ENCODE data around the gene NPEPL1.

Gene NPEPL1

GRCh38 chr20:58719258-58719657 lies 26.7 kb downstream of the NPEPL1 start:
- TF ChIP-seq CREB1 (IDR thresholded peaks at IDR 0.05; ENCODE audit: low read depth) = no peak
- no peak for TF ChIP-seq RAD21 (IDR thresholded peaks at IDR 0.05; ENCODE audit: low read depth)
- TF ChIP-seq YY1 (IDR thresholded peaks at IDR 0.05; ENCODE audit: low read depth) = no peak
- TF ChIP-seq FOXM1 (IDR thresholded peaks at IDR 0.05; ENCODE audit: borderline replicate concordance, low read depth) = no peak
- TF ChIP-seq TCF12 (IDR thresholded peaks at IDR 0.05; ENCODE audit: low read depth) = no peak
- no peak for TF ChIP-seq ZBTB7A (IDR thresholded peaks at IDR 0.05; ENCODE audit: low read depth)
- TF ChIP-seq MAX (IDR thresholded peaks at IDR 0.05) = no peak
- no peak for TF ChIP-seq CEBPB (IDR thresholded peaks at IDR 0.05)
- no peak for TF ChIP-seq EP300 (IDR thresholded peaks at IDR 0.05; ENCODE audit: borderline replicate concordance)
- TF ChIP-seq, protein P1, sequence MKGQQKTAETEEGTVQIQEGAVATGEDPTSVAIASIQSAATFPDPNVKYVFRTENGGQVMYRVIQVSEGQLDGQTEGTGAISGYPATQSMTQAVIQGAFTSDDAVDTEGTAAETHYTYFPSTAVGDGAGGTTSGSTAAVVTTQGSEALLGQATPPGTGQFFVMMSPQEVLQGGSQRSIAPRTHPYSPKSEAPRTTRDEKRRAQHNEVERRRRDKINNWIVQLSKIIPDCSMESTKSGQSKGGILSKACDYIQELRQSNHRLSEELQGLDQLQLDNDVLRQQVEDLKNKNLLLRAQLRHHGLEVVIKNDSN (IDR thresholded peaks at IDR 0.05) = no peak
- no peak for TF ChIP-seq REST (IDR thresholded peaks at IDR 0.05; ENCODE audit: low read depth)
- no peak for TF ChIP-seq TAF1 (IDR thresholded peaks at IDR 0.05; ENCODE audit: low read depth)
- TF ChIP-seq EGR1 (IDR thresholded peaks at IDR 0.05) = no peak
- TF ChIP-seq TEAD4 (IDR thresholded peaks at IDR 0.05) = no peak
- TF ChIP-seq NFIC (IDR thresholded peaks at IDR 0.05) = no peak

DNA sequence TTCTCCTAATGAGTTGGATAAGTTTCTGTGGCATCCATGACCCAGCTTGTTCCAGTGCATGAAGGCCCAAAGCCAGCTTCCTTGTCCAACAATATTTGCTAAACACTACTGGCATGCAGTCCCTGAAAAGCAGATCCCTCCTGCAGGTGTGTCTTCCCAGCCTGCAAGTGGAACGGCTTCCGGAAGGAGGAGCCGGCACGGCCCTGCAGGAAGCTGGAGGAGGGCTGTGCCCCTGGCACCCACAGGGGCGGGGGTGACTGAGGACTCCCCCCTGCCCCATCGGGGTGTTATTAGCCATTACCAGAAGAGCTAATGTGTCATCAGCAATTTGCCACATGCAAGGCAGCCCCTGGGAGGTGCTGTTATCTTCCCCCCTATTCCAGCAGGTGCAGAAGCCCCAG lies 27.4 kb downstream of the NPEPL1 start:
- TF ChIP-seq, protein P1 (IDR thresholded peaks at IDR 0.05) = no peak
- TF ChIP-seq MAX (IDR thresholded peaks at IDR 0.05) = no peak
- TF ChIP-seq TAF1 (IDR thresholded peaks at IDR 0.05; ENCODE audit: low read depth) = no peak
- TF ChIP-seq TEAD4 (IDR thresholded peaks at IDR 0.05) = no peak
- TF ChIP-seq EGR1 (IDR thresholded peaks at IDR 0.05) = no peak
- no peak for TF ChIP-seq YY1 (IDR thresholded peaks at IDR 0.05; ENCODE audit: low read depth)
- no peak for TF ChIP-seq EP300 (IDR thresholded peaks at IDR 0.05; ENCODE audit: borderline replicate concordance)
- TF ChIP-seq NFIC (IDR thresholded peaks at IDR 0.05) = no peak
- TF ChIP-seq FOXM1 (IDR thresholded peaks at IDR 0.05; ENCODE audit: borderline replicate concordance, low read depth) = no peak
- TF ChIP-seq RAD21 (IDR thresholded peaks at IDR 0.05; ENCODE audit: low read depth) = no peak
- TF ChIP-seq CREB1 (IDR thresholded peaks at IDR 0.05; ENCODE audit: low read depth) = no peak
- no peak for TF ChIP-seq ZBTB7A (IDR thresholded peaks at IDR 0.05; ENCODE audit: low read depth)
- no peak for TF ChIP-seq REST (IDR thresholded peaks at IDR 0.05; ENCODE audit: low read depth)

GRCh38 chr20:58720890-58721289 lies 28.3 kb downstream of the NPEPL1 start:
- TF ChIP-seq TCF12 (IDR thresholded peaks at IDR 0.05; ENCODE audit: low read depth) = no peak
- no peak for TF ChIP-seq FOXM1 (IDR thresholded peaks at IDR 0.05; ENCODE audit: borderline replicate concordance, low read depth)

DNA sequence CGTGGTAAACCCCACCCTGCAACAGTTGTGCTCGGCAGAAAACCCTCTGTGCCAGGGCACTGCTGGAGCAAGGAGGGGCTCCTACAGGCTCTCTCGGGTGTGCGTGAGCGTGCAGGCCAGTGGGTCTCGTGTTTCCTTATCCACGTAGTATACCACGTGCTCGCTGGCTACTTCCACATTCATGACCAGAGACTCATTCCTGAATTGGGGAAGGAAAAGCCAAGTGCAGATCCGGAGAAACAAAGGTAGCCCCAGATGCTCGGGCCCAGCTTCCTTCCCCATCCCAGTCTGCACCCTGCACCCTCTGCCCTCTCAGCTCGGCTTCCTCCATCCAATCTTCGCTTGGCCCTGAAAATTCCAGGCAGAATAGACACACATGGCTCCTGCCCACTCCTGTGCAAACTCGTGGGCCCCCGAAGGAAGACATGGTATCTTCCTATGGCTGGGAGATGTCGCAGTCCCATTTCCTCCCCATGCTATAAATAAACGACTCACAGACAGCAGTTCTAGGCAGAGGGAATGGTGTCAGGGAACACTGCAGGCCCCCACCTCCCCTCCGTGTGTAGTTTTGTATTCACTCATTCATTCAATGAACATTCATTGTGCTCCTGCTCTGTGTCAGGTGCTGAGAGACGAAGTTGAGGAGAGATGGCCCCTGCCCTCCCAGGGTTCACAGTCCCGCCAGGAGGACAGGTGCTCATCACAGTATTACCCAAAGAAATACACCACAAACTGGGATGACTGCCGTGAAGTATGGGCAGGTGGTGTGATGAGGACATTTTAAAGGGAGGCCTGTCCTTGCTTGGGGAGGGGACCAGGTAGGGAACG lies 29.6 kb downstream of the NPEPL1 start:
- TF ChIP-seq RAD21 (IDR thresholded peaks at IDR 0.05; ENCODE audit: low read depth) (no peak), ZBTB7A (IDR thresholded peaks at IDR 0.05; ENCODE audit: low read depth) (no peak), TCF12 (IDR thresholded peaks at IDR 0.05; ENCODE audit: low read depth) (no peak), REST (IDR thresholded peaks at IDR 0.05; ENCODE audit: low read depth) (no peak), CEBPB (IDR thresholded peaks at IDR 0.05) (no peak), FOXM1 (IDR thresholded peaks at IDR 0.05; ENCODE audit: borderline replicate concordance, low read depth) (no peak), YY1 (IDR thresholded peaks at IDR 0.05; ENCODE audit: low read depth) (no peak), EP300 (IDR thresholded peaks at IDR 0.05; ENCODE audit: borderline replicate concordance) (no peak), MAX (IDR thresholded peaks at IDR 0.05) (no peak)
- TF ChIP-seq, protein P1 (IDR thresholded peaks at IDR 0.05) = no peak
